ENCODE data around the gene AKNA. TPM values are rescaled to one million over a fixed set of nuclear protein-coding genes. Genes with fewer than 3 reads are reported as not detected.

Gene AKNA
- total RNA-seq, 1 donor from 2014 or later, result 6.3 TPM

- TF ChIP-seq, protein P1, sequence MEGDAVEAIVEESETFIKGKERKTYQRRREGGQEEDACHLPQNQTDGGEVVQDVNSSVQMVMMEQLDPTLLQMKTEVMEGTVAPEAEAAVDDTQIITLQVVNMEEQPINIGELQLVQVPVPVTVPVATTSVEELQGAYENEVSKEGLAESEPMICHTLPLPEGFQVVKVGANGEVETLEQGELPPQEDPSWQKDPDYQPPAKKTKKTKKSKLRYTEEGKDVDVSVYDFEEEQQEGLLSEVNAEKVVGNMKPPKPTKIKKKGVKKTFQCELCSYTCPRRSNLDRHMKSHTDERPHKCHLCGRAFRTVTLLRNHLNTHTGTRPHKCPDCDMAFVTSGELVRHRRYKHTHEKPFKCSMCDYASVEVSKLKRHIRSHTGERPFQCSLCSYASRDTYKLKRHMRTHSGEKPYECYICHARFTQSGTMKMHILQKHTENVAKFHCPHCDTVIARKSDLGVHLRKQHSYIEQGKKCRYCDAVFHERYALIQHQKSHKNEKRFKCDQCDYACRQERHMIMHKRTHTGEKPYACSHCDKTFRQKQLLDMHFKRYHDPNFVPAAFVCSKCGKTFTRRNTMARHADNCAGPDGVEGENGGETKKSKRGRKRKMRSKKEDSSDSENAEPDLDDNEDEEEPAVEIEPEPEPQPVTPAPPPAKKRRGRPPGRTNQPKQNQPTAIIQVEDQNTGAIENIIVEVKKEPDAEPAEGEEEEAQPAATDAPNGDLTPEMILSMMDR (IDR thresholded peaks at IDR 0.05; ENCODE audit: borderline replicate concordance), result no peak
- Histone ChIP-seq H3K36me3 (no peaks in the 10 kb centered on the region), H3K27ac (replicated peaks) (no peak overlapping the region), H3K9me3 (replicated peaks) (no peaks in the 10 kb centered on the region), H3K27me3 (ENCODE audit: low read depth) (peaks cover 79% of the 10 kb centered on the region), H3K4me1 (no peaks in the 10 kb centered on the region), H3K4me3 (no peak overlapping the region)
- intact Hi-C loops (cut with micrococcal nuclease), result no loop called here
- DNase-seq, result no peak
These were observed 45.3 kb upstream of the AKNA start for GRCh38 chr9:114433086-114433485.

DNA sequence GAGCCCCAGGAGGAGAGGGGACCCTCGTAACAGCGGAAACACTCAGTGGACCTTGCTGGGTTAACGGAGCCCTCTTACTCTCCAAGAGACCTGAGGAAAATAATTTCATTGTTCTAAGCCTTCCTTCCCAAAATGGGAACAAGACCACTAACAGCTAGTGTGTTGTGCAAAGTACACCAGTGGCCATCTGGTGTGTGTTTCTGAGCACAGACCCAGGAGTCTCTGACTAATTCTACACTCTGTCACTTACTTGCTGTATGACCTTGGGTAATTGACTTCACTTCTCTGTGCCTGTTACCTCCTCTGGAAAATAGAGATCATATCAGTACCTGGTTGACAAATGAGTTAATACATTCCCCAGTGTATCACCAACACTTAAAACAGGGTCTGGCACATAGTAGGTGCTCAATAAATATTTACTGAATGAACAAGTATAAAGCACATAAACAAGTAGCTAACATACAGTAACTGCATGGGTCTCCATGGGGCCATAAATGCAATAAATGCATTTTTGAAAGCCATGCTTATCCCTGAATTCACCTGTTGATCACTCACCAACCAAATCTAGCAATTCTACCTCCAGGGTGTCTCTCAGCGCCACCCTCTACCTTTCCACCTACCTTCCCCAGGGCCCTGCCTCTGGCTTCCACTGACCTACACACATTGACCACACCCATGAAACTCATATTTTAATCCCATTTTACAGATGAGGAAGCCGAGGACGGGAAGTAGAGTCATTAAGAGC, 44.7 kb upstream of the AKNA start:
- Histone ChIP-seq H3K4me3 (no peak overlapping the region), H3K27me3 (ENCODE audit: low read depth) (peaks cover 85% of the 10 kb centered on the region), H3K36me3 (no peaks in the 10 kb centered on the region), H3K4me1 (no peaks in the 10 kb centered on the region), H3K27ac (replicated peaks) (no peak overlapping the region), H3K9me3 (replicated peaks) (no peaks in the 10 kb centered on the region)
- DNase-seq, result no peak
- intact Hi-C loops (cut with micrococcal nuclease), result no loop called here
- TF ChIP-seq, protein P1 (IDR thresholded peaks at IDR 0.05; ENCODE audit: borderline replicate concordance), result no peak

DNA sequence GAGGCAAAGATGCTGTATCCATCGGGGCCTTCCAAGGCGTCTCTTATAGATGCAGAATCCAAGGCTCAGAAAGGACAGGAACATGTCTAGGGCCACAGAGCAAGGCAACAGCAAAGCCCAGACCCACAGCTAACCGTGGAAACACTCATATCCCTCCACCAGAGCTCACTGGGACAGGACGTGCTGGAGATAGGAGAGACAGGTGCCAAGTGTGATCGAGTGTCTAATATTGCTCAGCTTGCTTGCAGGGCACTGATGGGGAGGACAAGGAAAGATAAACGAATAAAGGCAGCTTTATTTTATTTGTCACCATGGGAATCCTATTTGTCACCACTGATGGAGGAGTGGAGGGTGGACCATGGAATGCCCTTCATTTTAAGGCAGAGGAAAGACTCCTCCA, 44.0 kb upstream of the AKNA start:
- Histone ChIP-seq H3K36me3 (no peaks in the 10 kb centered on the region), H3K27me3 (ENCODE audit: low read depth) (peaks cover 88% of the 10 kb centered on the region), H3K4me1 (no peaks in the 10 kb centered on the region), H3K9me3 (replicated peaks) (no peaks in the 10 kb centered on the region), H3K27ac (replicated peaks) (no peak overlapping the region), H3K4me3 (no peak overlapping the region)
- TF ChIP-seq, protein P1 (IDR thresholded peaks at IDR 0.05; ENCODE audit: borderline replicate concordance), result no peak
- no peak for DNase-seq
- intact Hi-C loops (cut with micrococcal nuclease), result no loop called here

GRCh38 chr9:114431003-114431402, 43.2 kb upstream of the AKNA start:
- Histone ChIP-seq H3K27me3 (ENCODE audit: low read depth) (peaks cover 93% of the 10 kb centered on the region), H3K36me3 (no peaks in the 10 kb centered on the region), H3K9me3 (replicated peaks) (no peaks in the 10 kb centered on the region), H3K27ac (replicated peaks) (no peak overlapping the region), H3K4me3 (no peak overlapping the region), H3K4me1 (no peaks in the 10 kb centered on the region)
- DNase-seq, result no peak
- intact Hi-C loops (cut with micrococcal nuclease), result no loop called here
- TF ChIP-seq, protein P1 (IDR thresholded peaks at IDR 0.05; ENCODE audit: borderline replicate concordance), result no peak

DNA sequence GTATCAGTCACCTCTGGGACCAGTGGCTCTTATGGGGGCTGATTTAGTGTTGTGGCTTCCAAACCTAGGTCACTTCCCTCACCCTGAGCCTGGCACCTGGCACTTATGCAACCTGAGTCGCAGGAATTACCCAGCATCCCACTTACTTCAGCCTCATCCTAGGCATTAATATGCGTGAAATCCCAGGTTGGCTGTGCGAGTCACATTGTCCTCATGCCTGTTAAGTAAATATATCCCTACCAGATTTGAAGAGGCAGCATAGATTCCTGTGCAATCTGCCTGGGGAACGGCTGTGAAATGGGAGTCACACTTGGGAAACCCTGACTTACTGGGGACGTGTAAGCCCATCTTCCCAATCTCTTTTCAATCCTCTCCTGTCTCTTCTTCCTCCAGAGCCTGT, 42.7 kb upstream of the AKNA start:
- Histone ChIP-seq H3K4me1 (no peaks in the 10 kb centered on the region), H3K36me3 (no peaks in the 10 kb centered on the region), H3K9me3 (replicated peaks) (no peaks in the 10 kb centered on the region), H3K27me3 (ENCODE audit: low read depth) (peaks cover 93% of the 10 kb centered on the region), H3K4me3 (no peak overlapping the region), H3K27ac (replicated peaks) (no peak overlapping the region)
- TF ChIP-seq, protein P1 (IDR thresholded peaks at IDR 0.05; ENCODE audit: borderline replicate concordance), result no peak
- intact Hi-C loops (cut with micrococcal nuclease), result no loop called here
- DNase-seq, result no peak
